Hypothalamus (tissue), 51 donors: ENCODE measurements around the gene ERCC1.

ENCODE experiments used
- DNase-seq, 51 donors: peaks; one replicate each; lab custom pipeline; 2025; lab: John Stamatoyannopoulos, UW

The ERCC1 gene

GRCh38 chr19:45370410-45371204 is 53.1 kb downstream of the ERCC1 start, which contains the start of gene ERCC2:
TSS of gene ERCC2 (minus strand) at chr19:45370573. CDS start at chr19:45370540, 33 bp downstream.
- peak; percentile 88 to 99 (median 97) for DNase-seq

- no peak for DNase-seq
These were observed 54.9 kb downstream of the ERCC1 start for GRCh38 chr19:45368737-45369340.

GRCh38 chr19:45368127-45368526 is 55.6 kb downstream of the ERCC1 start:
- no peak for DNase-seq

- no peak for DNase-seq
These were observed 59.0 kb downstream of the ERCC1 start for GRCh38 chr19:45364696-45365095.

GRCh38 chr19:45363861-45364459 is 59.8 kb downstream of the ERCC1 start:
- DNase-seq = no peak

GRCh38 chr19:45362291-45362690 is 61.4 kb downstream of the ERCC1 start:
- DNase-seq = no peak

- no peak for DNase-seq
These were observed 62.1 kb downstream of the ERCC1 start for GRCh38 chr19:45361608-45362007.

GRCh38 chr19:45358213-45358792 is 65.4 kb downstream of the ERCC1 start:
- DNase-seq = no peak

GRCh38 chr19:45357445-45357783 is 66.3 kb downstream of the ERCC1 start:
- no peak for DNase-seq
